Caco-2 (cell line): Measurements from ENCODE around the gene ARHGAP27. TPM values are rescaled to one million over a fixed set of nuclear protein-coding genes. Genes with fewer than 3 reads are reported as not detected.

Experiments
- BruUV-seq: library from RNA; stranded (reverse); fragments of 400-500 nt; replicated peaks from 2 replicates; lab custom pipeline; 2021; lab: Mats Ljungman, UMichigan
- CTCF ChIA-PET: fragments of 300-600 bp; sonication (Branson Sonifier 250); formaldehyde crosslinking; loops from one replicate; lab custom pipeline; 2022; ENCODE audit warnings: antibody characterized with exemption; lab: Charles Lee
- POLR2A ChIA-PET: fragments of 300-600 bp; sonication (Branson Sonifier 250); formaldehyde crosslinking; loops from one replicate; lab custom pipeline; 2022; ENCODE audit warnings: antibody characterized with exemption; lab: Charles Lee
- DNase-seq, 2 experiments: peaks; one replicate each; pipeline versions ENCODE4 v3.0.0 to v3.0.0-alpha.2; 2020 to 2022
- H3K27me3 ChIP-seq: replicated peaks from 2 replicates; pipeline ENCODE4 v1.6.0; 2011; ENCODE audit warnings: low read length; ENCODE audit not compliant: control insufficient read depth, insufficient read depth
- H3K36me3 ChIP-seq: 2 replicates; pipeline ENCODE4 v1.5.1; 2011; ENCODE audit warnings: low read length; ENCODE audit not compliant: control insufficient read depth, insufficient read depth
- H3K4me1 ChIP-seq: fragments of 250-450 bp; sonication (Bioruptor Pico); 2 replicates; pipeline ENCODE4 v1.5.1; 2020; ENCODE audit warnings: mild to moderate bottlenecking
- H3K4me3 ChIP-seq: 2 replicates; pipeline ENCODE4 v1.5.1; 2011; ENCODE audit warnings: low read depth, mild to moderate bottlenecking, control low read depth, low read length
- H3K9me3 ChIP-seq: fragments of 250-450 bp; sonication (Bioruptor Pico); 2 replicates; pipeline ENCODE4 v1.5.1; 2020; ENCODE audit warnings: mild to moderate bottlenecking, moderate library complexity
- H3K27ac Mint-ChIP-seq: one replicate; pipeline ENCODE4 v1.8.0; 2022; ENCODE audit warnings: mixed read lengths; ENCODE audit not compliant: unreplicated experiment
- H3K27me3 Mint-ChIP-seq: one replicate; pipeline ENCODE4 v1.8.0; 2022; ENCODE audit warnings: mixed read lengths; ENCODE audit not compliant: insufficient read depth, unreplicated experiment
- H3K36me3 Mint-ChIP-seq: one replicate; pipeline ENCODE4 v1.8.0; 2022; ENCODE audit warnings: mild to moderate bottlenecking, mixed read lengths; ENCODE audit not compliant: insufficient read depth, unreplicated experiment
- H3K4me1 Mint-ChIP-seq: one replicate; pipeline ENCODE4 v1.8.0; 2022; ENCODE audit warnings: low read depth, mixed read lengths; ENCODE audit not compliant: unreplicated experiment
- H3K4me3 Mint-ChIP-seq: one replicate; pipeline ENCODE4 v1.8.0; 2022; ENCODE audit warnings: mild to moderate bottlenecking, moderate library complexity, mixed read lengths; ENCODE audit not compliant: unreplicated experiment
- H3K9me3 Mint-ChIP-seq: one replicate; pipeline ENCODE4 v1.8.0; 2022; ENCODE audit warnings: mixed read lengths; ENCODE audit not compliant: unreplicated experiment
- CTCF ChIP-seq, 2 experiments: fragments of 200-600 bp in 1 of 2; IDR thresholded peaks; 1 replicate in 1 of 2; 2 replicates in 1 of 2; pipeline versions ENCODE4 v1.5.1 to v1.8.0; 2011 to 2022; ENCODE audit warnings: antibody characterized with exemption in 1 of 2, control low read depth in 1 of 2, inconsistent platforms in 1 of 2, low read depth in 1 of 2, low read length in 1 of 2, mild to moderate bottlenecking in 1 of 2, moderate library complexity in 1 of 2; ENCODE audit not compliant: insufficient read depth in 1 of 2, severe bottlenecking in 1 of 2, unreplicated experiment in 1 of 2
- intact Hi-C: fragments of 100-400 bp; cut with micrococcal nuclease; formaldehyde crosslinking; loops from one replicate; pipeline ENCODE4 v1.10.0; 2022; ENCODE audit not compliant: unreplicated experiment
- total RNA-seq: library from RNA; stranded (reverse); gene quantifications from 2 replicates; pipeline ENCODE4 v1.2.3, GENCODE V29; 2022

ARHGAP27 gene
- total RNA-seq, 1 experiment from 2014 or later: 35.9 TPM

DNA sequence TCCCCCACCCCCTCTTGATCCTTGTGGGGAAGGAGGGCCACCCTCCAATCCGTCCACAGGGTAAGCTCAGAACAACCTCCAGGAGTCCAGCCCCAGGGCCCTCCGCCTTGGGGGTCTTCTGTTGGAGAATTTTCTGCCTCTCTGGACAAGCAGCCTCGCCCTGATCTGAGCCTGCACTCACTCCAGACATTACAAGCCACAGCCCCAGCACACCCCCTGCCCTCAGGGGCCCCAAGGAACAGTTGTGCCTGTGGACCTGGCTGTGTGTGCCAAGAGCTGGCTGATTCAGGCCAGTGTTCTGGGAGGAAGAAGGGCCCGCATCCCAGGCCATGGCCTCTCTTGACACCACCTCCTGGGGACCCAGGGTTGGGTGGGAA, 477 bp upstream of the ARHGAP27 start:
- Mint-ChIP-seq H3K27me3 (no peaks in the 10 kb centered on the region), H3K9me3 (no peaks in the 10 kb centered on the region), H3K4me3 (peak overlapping the region; percentile 97), H3K36me3 (peaks cover 9% of the 10 kb centered on the region), H3K4me1 (no peaks in the 10 kb centered on the region), H3K27ac (no peak overlapping the region)
- no peaks in the 10 kb centered on the region for H3K36me3 ChIP-seq
- H3K9me3 ChIP-seq: no peaks in the 10 kb centered on the region
- no peaks in the 10 kb centered on the region for H3K27me3 ChIP-seq
- intact Hi-C loops: no loop called here
- H3K4me1 ChIP-seq: 0 out of 2 replicates have a peak, but pooled peaks cover 4% of the 10 kb centered on the region
- H3K4me3 ChIP-seq: peak overlapping the region; percentile 69
- no peak for DNase-seq
- CTCF ChIA-PET: no interaction called here
- POLR2A ChIA-PET: no interaction called here
- no TSS peak for BruUV-seq
- no peak for TF ChIP-seq CTCF (IDR thresholded peaks at IDR 0.05; ENCODE audit: insufficient read depth in 1 of 2, low read depth in 1 of 2, low read length in 1 of 2, severe bottlenecking in 1 of 2, unreplicated experiment in 1 of 2)

- CTCF ChIA-PET: interaction anchor here (1.1 kb wide), 1 partner anchor 23 kb away, joined by 3 read pairs; no protein-coding TSS in a partner anchor
- Mint-ChIP-seq H3K36me3 (peaks cover 4% of the 10 kb centered on the region), H3K4me1 (peaks cover 2% of the 10 kb centered on the region), H3K27me3 (no peaks in the 10 kb centered on the region), H3K27ac (peak overlapping the region; percentile 88), H3K9me3 (no peaks in the 10 kb centered on the region), H3K4me3 (peak overlapping the region; percentile 97)
- POLR2A ChIA-PET: interaction anchor here (0.7 to 1.7 kb wide), 2 partner anchors 60 to 114 kb away, joined by 4 read pairs; partner anchors contain the start of gene MAP3K14
- intact Hi-C loops: no loop called here
- Histone ChIP-seq H3K9me3 (no peaks in the 10 kb centered on the region), H3K27me3 (no peaks in the 10 kb centered on the region), H3K36me3 (no peaks in the 10 kb centered on the region), H3K4me1 (0 out of 2 replicates have a peak, but pooled peaks cover 4% of the 10 kb centered on the region), H3K4me3 (peak overlapping the region; percentile 69)
- DNase-seq: peak; percentile 95 to 97
- no peak for TF ChIP-seq CTCF (IDR thresholded peaks at IDR 0.05; ENCODE audit: insufficient read depth in 1 of 2, low read depth in 1 of 2, low read length in 1 of 2, severe bottlenecking in 1 of 2, unreplicated experiment in 1 of 2)
- no TSS peak for BruUV-seq
Measured at GRCh38 chr17:45431531-45432404, 902 bp downstream of the ARHGAP27 start.

DNA sequence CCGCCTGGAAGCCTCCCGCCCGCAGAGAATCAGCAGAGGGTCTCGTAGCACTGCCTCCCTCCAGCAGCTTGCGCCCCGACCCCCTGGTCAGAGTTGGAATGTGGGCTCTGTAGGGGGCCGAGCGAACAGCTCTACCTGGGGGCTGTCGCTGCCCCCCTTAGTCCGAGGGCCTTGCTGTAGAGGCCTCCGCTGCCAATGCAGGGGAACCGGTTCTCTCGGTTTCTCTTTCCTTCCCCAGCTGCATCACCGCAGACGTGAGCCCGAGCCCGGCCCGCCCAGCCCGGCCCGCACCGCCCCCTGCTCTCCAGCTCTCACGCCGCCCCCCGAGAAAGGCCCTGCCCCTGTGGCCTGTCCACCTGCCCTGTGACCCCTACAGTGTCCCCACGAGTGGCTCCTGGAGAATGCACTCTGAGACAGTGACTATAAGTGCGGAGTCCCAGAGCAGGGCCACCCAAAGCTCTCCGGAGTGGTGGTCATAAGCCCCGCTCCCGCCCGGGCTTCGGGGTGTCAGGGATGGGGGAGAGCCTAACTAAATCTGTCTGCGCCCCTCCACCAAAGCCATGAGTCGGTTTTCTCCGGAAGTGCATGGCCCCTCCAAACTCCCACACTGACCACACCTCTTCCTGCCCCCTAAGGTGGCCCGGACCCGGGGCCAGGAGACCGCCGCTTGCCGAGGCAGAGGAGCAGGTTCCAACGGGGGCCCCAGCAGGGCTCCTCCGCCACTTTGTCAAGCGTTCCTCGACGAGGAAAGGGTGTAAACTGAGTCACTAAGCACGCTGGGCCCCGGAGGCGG, 1.7 kb downstream of the ARHGAP27 start:
- H3K27me3 ChIP-seq: no peaks in the 10 kb centered on the region
- H3K36me3 ChIP-seq: no peaks in the 10 kb centered on the region
- peak overlapping the region; percentile 97 for H3K4me3 Mint-ChIP-seq
- TF ChIP-seq CTCF (IDR thresholded peaks at IDR 0.05; ENCODE audit: insufficient read depth in 1 of 2, low read depth in 1 of 2, low read length in 1 of 2, severe bottlenecking in 1 of 2, unreplicated experiment in 1 of 2): no peak
- H3K36me3 Mint-ChIP-seq: peaks cover 4% of the 10 kb centered on the region
- H3K27me3 Mint-ChIP-seq: no peaks in the 10 kb centered on the region
- peaks cover 9% of the 10 kb centered on the region for H3K4me1 Mint-ChIP-seq
- peak overlapping the region; percentile 69 for H3K4me3 ChIP-seq
- POLR2A ChIA-PET: interaction anchor here (0.9 to 1.7 kb wide), 2 partner anchors 59 to 60 kb away, joined by 4 to 8 read pairs; no protein-coding TSS in a partner anchor
- H3K9me3 Mint-ChIP-seq: no peaks in the 10 kb centered on the region
- H3K27ac Mint-ChIP-seq: peak overlapping the region; percentile 88
- no TSS peak for BruUV-seq
- no peaks in the 10 kb centered on the region for H3K9me3 ChIP-seq
- peak; percentile 85 to 86 for DNase-seq
- CTCF ChIA-PET: interaction anchor here (1.1 kb wide), 1 partner anchor 22 kb away, joined by 3 read pairs; no protein-coding TSS in a partner anchor
- intact Hi-C loops: no loop called here
- 0 out of 2 replicates have a peak, but pooled peaks cover 7% of the 10 kb centered on the region for H3K4me1 ChIP-seq
